ENCODE measurements around the gene PPP1R26. TPM values are rescaled to one million over a fixed set of nuclear protein-coding genes. Genes with fewer than 3 reads are reported as not detected.
A peak's percentile ranks its signal among the peaks of the same experiment; 100 is the strongest.

Gene PPP1R26
- total and polyA plus RNA-seq, 2 experiments from 2014 or later = 15.0 to 15.6 TPM

DNA sequence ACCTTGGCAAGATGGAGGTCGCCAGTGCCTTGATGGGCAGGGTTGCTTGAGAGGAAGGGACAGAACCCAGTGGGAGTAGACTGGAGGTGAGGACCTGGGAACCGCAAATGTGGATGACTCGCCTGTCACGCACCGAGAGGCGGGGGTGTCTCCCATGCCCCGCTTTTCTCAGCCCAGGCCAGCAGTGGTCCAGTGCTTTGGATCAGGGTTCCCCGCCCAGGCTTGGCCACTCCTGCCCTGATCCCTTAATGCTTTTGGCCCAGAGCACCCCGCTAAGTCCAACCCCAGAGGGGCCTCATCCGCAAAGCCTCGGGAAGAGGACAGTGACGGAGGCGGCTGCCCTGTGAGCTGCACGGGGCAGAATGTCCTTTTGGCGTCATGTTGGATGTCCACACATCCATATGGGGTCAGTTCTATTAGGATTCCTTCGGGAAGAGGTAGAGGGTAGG is 23.3 kb downstream of the PPP1R26 start:
- 93% methylated on average over 16 of the region's 16 CpGs for WGBS (ENCODE audit: low lambda C conversion rate, missing lambda C conversion rate)
- H3K9me3 ChIP-seq (ENCODE audit: low read depth) = no peaks in the 10 kb centered on the region
- H3K4me1 ChIP-seq (ENCODE audit: insufficient read depth) = peaks cover 7% of the 10 kb centered on the region
- H2AFZ ChIP-seq = no peak overlapping the region
- H3K36me3 ChIP-seq (replicated peaks; ENCODE audit: insufficient read depth, low read depth) = no peaks in the 10 kb centered on the region
- H3K27me3 ChIP-seq = no peaks in the 10 kb centered on the region
- no peak overlapping the region for H3K4me3 ChIP-seq
- TF ChIP-seq, protein P1, sequence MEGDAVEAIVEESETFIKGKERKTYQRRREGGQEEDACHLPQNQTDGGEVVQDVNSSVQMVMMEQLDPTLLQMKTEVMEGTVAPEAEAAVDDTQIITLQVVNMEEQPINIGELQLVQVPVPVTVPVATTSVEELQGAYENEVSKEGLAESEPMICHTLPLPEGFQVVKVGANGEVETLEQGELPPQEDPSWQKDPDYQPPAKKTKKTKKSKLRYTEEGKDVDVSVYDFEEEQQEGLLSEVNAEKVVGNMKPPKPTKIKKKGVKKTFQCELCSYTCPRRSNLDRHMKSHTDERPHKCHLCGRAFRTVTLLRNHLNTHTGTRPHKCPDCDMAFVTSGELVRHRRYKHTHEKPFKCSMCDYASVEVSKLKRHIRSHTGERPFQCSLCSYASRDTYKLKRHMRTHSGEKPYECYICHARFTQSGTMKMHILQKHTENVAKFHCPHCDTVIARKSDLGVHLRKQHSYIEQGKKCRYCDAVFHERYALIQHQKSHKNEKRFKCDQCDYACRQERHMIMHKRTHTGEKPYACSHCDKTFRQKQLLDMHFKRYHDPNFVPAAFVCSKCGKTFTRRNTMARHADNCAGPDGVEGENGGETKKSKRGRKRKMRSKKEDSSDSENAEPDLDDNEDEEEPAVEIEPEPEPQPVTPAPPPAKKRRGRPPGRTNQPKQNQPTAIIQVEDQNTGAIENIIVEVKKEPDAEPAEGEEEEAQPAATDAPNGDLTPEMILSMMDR (IDR thresholded peaks at IDR 0.05; ENCODE audit: poor library complexity) = no peak
- TF ChIP-seq EZH2phosphoT487 (IDR thresholded peaks at IDR 0.05; ENCODE audit: low read depth, severe bottlenecking, unreplicated experiment) = no peak
- no peak for DNase-seq (ENCODE audit: low spot score)
- H3K4me2 ChIP-seq = no peak overlapping the region
- H3K9me2 ChIP-seq (replicated peaks; ENCODE audit: insufficient read depth) = no peaks in the 10 kb centered on the region
- H3K27ac ChIP-seq = no peak overlapping the region
- peaks cover 17% of the 10 kb centered on the region for H3K79me2 ChIP-seq
- H4K20me1 ChIP-seq (ENCODE audit: insufficient read depth, poor library complexity, severe bottlenecking) = peaks cover 5% of the 10 kb centered on the region

DNA sequence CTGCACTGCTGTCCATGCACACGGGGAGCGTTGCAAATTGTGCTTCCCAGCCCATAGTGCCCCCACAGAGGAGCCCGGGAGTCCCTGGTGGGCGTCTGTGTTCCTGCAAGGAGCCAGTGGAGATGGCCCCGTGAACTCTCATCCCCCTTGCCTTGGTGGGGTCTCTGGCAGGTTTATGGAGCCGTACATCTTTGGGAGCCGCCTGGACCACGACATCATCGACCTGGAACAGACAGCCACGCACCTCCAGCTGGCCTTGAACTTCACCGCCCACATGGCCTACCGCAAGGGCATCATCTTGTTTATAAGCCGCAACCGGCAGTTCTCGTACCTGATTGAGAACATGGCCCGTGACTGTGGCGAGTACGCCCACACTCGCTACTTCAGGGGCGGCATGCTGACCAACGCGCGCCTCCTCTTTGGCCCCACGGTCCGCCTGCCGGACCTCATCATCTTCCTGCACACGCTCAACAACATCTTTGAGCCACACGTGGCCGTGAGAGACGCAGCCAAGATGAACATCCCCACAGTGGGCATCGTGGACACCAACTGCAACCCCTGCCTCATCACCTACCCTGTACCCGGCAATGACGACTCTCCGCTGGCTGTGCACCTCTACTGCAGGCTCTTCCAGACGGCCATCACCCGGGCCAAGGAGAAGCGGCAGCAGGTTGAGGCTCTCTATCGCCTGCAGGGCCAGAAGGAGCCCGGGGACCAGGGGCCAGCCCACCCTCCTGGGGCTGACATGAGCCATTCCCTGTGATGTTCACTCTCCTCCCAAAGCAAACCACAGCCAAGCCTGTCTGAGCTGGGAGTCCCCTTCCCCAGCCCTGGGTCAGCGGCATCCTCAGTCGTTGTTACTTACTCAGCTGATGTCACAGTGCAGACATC is 24.0 kb downstream of the PPP1R26 start:
- H3K27ac ChIP-seq = no peak overlapping the region
- no peaks in the 10 kb centered on the region for H3K36me3 ChIP-seq (replicated peaks; ENCODE audit: insufficient read depth, low read depth)
- DNase-seq (ENCODE audit: low spot score) = no peak
- H3K27me3 ChIP-seq = no peaks in the 10 kb centered on the region
- H2AFZ ChIP-seq = no peak overlapping the region
- peaks cover 17% of the 10 kb centered on the region for H3K79me2 ChIP-seq
- no peaks in the 10 kb centered on the region for H3K9me3 ChIP-seq (ENCODE audit: low read depth)
- no peak overlapping the region for H3K4me3 ChIP-seq
- no peak overlapping the region for H3K4me2 ChIP-seq
- TF ChIP-seq EZH2phosphoT487 (IDR thresholded peaks at IDR 0.05; ENCODE audit: low read depth, severe bottlenecking, unreplicated experiment) (no peak), EZH2 (IDR thresholded peaks at IDR 0.05; ENCODE audit: borderline replicate concordance) (no peak)
- TF ChIP-seq, protein P1 (IDR thresholded peaks at IDR 0.05; ENCODE audit: poor library complexity) = no peak
- peaks cover 7% of the 10 kb centered on the region for H3K4me1 ChIP-seq (ENCODE audit: insufficient read depth)
- H3K9me2 ChIP-seq (replicated peaks; ENCODE audit: insufficient read depth) = no peaks in the 10 kb centered on the region
- 94% methylated on average over 41 of the region's 41 CpGs for WGBS (ENCODE audit: low lambda C conversion rate, missing lambda C conversion rate)
- H4K20me1 ChIP-seq (ENCODE audit: insufficient read depth, poor library complexity, severe bottlenecking) = peaks cover 5% of the 10 kb centered on the region

DNA sequence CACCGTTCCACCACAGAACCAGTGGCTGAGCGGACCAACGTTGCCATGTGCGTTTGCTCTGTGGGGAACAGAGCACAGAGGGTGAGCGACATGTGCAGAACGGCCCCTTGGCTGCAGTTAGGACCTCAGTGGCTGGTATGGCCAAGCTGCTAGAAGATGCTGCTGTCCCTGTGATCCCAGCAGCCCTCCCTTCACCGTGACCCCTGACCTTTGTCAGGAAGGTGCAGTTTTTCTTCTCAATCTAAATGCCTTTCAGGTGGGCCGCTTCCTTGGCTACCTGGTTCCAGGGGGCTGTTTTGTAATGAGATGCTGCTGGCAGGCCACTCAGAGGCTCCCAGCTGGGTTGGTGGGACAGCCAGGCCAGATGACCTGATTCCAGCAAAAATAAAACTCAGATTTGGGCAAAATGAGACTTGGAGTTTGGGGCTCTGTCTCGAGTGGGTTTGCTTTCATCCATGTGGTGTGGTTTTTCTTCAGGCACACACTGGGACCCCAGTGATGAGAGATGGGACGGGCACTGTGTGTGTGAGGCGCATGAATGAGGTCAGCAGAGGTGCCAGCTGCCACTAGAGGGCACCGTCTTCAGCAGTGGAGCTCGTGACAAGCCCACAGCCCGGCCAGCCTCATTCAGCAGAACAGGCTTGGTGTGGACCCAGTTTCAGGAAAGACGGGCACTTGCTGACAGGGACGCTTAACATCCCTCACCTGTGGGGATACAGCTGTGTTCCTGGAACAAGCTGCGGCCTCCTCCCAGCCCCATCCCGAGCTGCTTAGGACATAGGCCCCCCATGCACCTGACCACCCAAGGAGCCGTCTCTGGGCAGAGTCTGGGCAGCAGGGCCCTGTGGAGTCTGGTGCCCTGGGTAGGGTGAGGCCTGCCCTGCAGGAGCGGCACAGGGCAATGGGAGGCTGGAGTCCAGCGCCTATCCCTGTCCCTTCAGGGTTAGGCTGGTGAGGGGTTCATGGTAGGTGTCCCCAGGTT is 25.0 kb downstream of the PPP1R26 start:
- no peak overlapping the region for H3K27ac ChIP-seq
- peaks cover 5% of the 10 kb centered on the region for H4K20me1 ChIP-seq (ENCODE audit: insufficient read depth, poor library complexity, severe bottlenecking)
- no peak for TF ChIP-seq EZH2phosphoT487 (IDR thresholded peaks at IDR 0.05; ENCODE audit: low read depth, severe bottlenecking, unreplicated experiment)
- TF ChIP-seq, protein P1 (IDR thresholded peaks at IDR 0.05; ENCODE audit: poor library complexity) = peak; percentile 64
- H3K36me3 ChIP-seq (replicated peaks; ENCODE audit: insufficient read depth, low read depth) = no peaks in the 10 kb centered on the region
- WGBS (ENCODE audit: low lambda C conversion rate, missing lambda C conversion rate) = 79% methylated on average over 19 of the region's 21 CpGs
- no peaks in the 10 kb centered on the region for H3K27me3 ChIP-seq
- H3K4me2 ChIP-seq = no peak overlapping the region
- H3K9me2 ChIP-seq (replicated peaks; ENCODE audit: insufficient read depth) = no peaks in the 10 kb centered on the region
- peak; percentile 79 for DNase-seq (ENCODE audit: low spot score)
- no peak overlapping the region for H2AFZ ChIP-seq
- H3K4me3 ChIP-seq = no peak overlapping the region
- H3K79me2 ChIP-seq = peaks cover 17% of the 10 kb centered on the region
- no peaks in the 10 kb centered on the region for H3K9me3 ChIP-seq (ENCODE audit: low read depth)
- peaks cover 7% of the 10 kb centered on the region for H3K4me1 ChIP-seq (ENCODE audit: insufficient read depth)

Measured in hepatocyte (in vitro differentiated cells).